Left ventricle myocardium inferior (tissue), 1 donor: ENCODE data around the gene SEPTIN1. TPM values are rescaled to one million over a fixed set of nuclear protein-coding genes. Genes with fewer than 3 reads are reported as not detected.
A peak's percentile ranks its signal among the peaks of the same experiment; 100 is the strongest.
"Not testable (repeated sequence)": the region's sequence is repeated elsewhere in the genome, so short reads cannot be mapped to it uniquely, and the experiment has no call there.

ENCODE experiments used
- DNase-seq: peaks from one replicate; pipeline ENCODE4 v3.0.0-alpha.2; 2020
- H3K27ac ChIP-seq: fragments of 200-600 bp; replicated peaks from 2 replicates; pipeline ENCODE4 v1.8.0; 2021
- H3K27me3 ChIP-seq: fragments of 200-600 bp; 2 replicates; pipeline ENCODE4 v1.8.0; 2021; ENCODE audit warnings: low read depth
- H3K36me3 ChIP-seq: fragments of 200-600 bp; 2 replicates; pipeline ENCODE4 v1.8.0; 2021
- H3K4me1 ChIP-seq: fragments of 200-600 bp; 2 replicates; pipeline ENCODE4 v1.8.0; 2021
- H3K4me3 ChIP-seq: fragments of 200-600 bp; 2 replicates; pipeline ENCODE4 v1.8.0; 2021; ENCODE audit warnings: mild to moderate bottlenecking, moderate library complexity
- H3K9me3 ChIP-seq: fragments of 200-600 bp; replicated peaks from 2 replicates; pipeline ENCODE4 v1.8.0; 2021
- intact Hi-C: fragments of 100-400 bp; cut with micrococcal nuclease; formaldehyde crosslinking; loops from one replicate; pipeline ENCODE4 v1.11.0; 2022
- total RNA-seq: library from RNA; stranded (reverse); fragmentation: NEBNext Ultra II Directional; extraction: Animal tissue kit (Norgen Biotek cat#: 25700); gene quantifications from one replicate; pipeline ENCODE4 v1.2.1, GENCODE V29; 2021
- TF ChIP-seq, protein P1 (sequence below): fragments of 200-600 bp; IDR thresholded peaks from 2 replicates; pipeline ENCODE4 v1.8.0; 2021; ENCODE audit warnings: antibody characterized with exemption, mild to moderate bottlenecking, borderline replicate concordance
- donor health status: DM: no; HTN: yes; CAD: no; lungs with severe emphysema.

The SEPTIN1 gene
- total RNA-seq, 1 donor from 2014 or later, result 1.3 TPM

DNA sequence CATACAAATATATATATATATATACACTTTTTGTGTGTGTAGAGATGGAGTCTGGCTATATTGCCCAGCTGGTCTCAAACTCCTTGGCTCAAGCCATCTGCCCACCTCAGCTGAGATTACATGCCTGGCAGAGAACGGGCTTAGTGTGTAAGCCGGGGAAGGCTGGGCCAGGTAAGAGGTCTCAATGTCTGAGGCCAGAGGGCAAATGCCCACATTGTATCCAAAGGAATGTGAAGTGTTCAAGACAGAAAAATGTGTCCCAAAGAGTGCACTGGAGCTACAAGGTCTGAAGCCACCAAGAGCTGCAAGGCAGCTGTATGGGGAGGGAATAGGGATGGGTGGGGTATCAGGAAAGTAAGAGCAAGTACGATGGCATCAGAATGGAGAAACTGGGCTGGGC lies 36.1 kb downstream of the SEPTIN1 start:
- intact Hi-C loops, result no loop called here
- DNase-seq, result no peak

DNA sequence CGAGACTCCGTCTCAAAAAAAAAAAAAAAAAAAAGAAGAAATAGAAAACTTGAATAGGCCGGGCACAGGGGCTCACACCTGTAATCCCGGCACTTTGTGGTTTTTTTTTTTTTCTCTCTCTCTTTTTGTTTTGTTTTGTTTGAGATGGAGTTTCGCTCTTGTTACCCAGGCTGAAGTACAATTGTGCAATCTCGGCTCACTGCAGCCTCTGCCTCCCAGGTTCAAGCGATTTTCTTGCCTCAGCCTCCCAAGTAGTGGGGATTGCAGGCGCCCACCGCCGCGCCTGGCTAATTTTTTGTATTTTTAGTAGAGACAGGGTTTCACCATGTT lies 38.9 kb downstream of the SEPTIN1 start:
- intact Hi-C loops, H3K27ac ChIP-seq, H3K4me1 ChIP-seq, DNase-seq, H3K36me3 ChIP-seq, H3K4me3 ChIP-seq, H3K9me3 ChIP-seq, H3K27me3 ChIP-seq: not testable (repeated sequence)

More for the DNA sequence above, 36.1 kb downstream of the SEPTIN1 start:
- TF ChIP-seq, protein P1, sequence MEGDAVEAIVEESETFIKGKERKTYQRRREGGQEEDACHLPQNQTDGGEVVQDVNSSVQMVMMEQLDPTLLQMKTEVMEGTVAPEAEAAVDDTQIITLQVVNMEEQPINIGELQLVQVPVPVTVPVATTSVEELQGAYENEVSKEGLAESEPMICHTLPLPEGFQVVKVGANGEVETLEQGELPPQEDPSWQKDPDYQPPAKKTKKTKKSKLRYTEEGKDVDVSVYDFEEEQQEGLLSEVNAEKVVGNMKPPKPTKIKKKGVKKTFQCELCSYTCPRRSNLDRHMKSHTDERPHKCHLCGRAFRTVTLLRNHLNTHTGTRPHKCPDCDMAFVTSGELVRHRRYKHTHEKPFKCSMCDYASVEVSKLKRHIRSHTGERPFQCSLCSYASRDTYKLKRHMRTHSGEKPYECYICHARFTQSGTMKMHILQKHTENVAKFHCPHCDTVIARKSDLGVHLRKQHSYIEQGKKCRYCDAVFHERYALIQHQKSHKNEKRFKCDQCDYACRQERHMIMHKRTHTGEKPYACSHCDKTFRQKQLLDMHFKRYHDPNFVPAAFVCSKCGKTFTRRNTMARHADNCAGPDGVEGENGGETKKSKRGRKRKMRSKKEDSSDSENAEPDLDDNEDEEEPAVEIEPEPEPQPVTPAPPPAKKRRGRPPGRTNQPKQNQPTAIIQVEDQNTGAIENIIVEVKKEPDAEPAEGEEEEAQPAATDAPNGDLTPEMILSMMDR, result no peak
- Histone ChIP-seq H3K4me3 (no peak overlapping the region), H3K4me1 (peaks cover 2% of the 10 kb centered on the region), H3K27ac (no peak overlapping the region), H3K27me3 (no peaks in the 10 kb centered on the region), H3K9me3 (no peaks in the 10 kb centered on the region), H3K36me3 (peaks cover 19% of the 10 kb centered on the region)

DNA sequence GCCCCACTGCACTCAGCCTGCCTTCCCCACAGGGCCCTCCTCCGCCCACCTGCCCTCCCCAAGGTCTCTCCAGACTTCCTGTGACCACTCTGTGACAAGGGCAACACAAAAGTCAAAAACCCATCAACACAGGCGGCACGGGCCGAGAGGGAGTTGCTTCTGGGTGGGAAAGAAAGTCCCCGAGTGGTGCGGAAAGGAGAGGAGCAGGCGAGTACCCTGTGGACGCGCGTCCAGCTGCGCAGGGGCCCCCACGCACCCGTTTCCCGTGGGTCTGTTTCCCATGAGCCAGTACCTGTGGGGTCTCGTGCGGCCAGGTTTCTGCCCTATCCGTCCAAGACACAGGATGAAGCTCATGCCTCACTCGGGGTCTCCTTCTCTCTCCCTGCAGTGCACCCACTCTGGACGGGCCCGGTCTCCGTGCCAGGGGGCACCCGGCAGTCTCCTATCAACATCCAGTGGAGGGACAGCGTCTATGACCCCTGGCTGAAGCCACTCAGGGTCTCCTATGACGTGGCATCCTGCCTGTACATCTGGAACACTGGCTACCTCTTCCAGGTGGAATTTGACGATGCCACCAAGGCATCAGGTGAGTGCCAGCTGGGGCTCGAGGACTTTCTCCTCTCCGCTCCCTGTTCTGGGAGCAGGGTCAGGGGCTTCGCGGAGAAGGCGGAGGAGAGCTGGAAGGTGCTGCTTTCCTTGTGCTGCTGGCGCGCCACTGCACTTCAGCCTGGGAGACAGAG lies 39.4 kb downstream of the SEPTIN1 start:
- Histone ChIP-seq H3K27ac (no peak overlapping the region), H3K9me3 (no peaks in the 10 kb centered on the region), H3K4me1 (no peaks in the 10 kb centered on the region), H3K36me3 (no peaks in the 10 kb centered on the region), H3K4me3 (no peak overlapping the region), H3K27me3 (no peaks in the 10 kb centered on the region)
- intact Hi-C loops, result no loop called here
- TF ChIP-seq, protein P1, result no peak
- DNase-seq, result no peak

DNA sequence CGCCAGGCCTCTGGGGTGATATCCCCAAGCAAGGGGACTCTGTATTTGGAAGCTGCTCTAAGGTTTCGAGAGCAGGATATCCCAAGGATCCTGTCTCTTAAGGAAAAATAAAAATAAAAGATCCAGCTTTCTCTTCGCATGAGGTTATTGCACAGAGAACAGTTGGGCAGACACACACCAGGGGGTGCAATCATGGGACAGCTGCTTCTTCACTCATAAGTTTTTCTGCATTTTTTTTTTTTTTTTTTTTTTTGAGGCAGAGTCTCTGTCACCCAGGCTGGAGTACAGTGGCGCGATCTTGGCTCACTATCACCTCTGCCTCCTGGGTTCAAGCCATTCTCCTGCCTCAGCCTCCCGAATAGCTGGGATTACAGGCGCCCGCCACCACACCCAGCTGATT lies 40.4 kb downstream of the SEPTIN1 start:
- H3K36me3 ChIP-seq, DNase-seq, H3K27ac ChIP-seq, H3K9me3 ChIP-seq, H3K27me3 ChIP-seq, H3K4me3 ChIP-seq, H3K4me1 ChIP-seq, intact Hi-C loops: not testable (repeated sequence)

DNA sequence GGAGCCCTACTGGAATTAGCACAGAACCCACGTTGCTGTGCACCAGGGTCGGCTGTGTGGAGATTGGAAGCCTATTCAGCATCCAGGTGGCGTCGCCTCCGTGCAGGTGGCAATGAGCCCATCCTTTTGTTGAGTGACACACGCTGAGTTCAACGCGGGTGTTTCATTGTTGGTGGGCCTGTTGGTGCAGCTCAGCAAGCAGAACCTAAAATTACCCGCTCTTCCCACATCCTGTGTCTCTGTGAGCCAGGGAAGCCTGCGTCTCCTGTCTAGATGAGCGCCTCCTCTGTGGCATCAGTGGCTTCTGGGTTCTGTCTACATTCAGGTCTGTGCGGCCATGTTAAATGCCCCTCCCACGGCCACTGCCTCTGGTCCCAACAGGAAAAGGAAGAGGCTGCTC lies 41.7 kb downstream of the SEPTIN1 start:
- Histone ChIP-seq H3K4me1 (peaks cover 5% of the 10 kb centered on the region), H3K9me3 (no peaks in the 10 kb centered on the region), H3K4me3 (no peak overlapping the region), H3K36me3 (no peaks in the 10 kb centered on the region), H3K27ac (no peak overlapping the region), H3K27me3 (no peaks in the 10 kb centered on the region)
- TF ChIP-seq, protein P1, result no peak
- intact Hi-C loops, result no loop called here
- DNase-seq, result no peak

DNA sequence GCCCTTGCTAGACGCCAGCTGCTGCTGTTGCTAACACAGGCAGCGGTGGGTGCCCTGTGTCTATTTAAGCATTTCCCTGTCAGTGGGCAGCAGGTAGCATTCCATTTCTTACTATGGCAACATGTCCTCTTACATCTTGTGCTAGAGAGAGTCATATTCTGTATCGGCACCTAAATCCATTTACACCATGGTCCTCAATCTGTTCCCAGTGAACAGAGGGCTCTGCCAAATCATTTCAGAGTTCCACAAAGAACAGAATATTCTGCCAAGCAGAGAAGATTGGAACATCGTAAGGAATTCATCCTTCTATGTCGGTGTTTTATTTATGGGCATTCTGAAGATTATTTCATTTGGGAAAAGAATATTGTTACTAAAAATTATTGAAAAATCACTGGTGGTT lies 43.6 kb downstream of the SEPTIN1 start:
- Histone ChIP-seq H3K4me1 (peaks cover 12% of the 10 kb centered on the region), H3K27ac (peak overlapping the region; percentile 16)
- DNase-seq, H3K9me3 ChIP-seq, intact Hi-C loops, H3K27me3 ChIP-seq, H3K4me3 ChIP-seq, H3K36me3 ChIP-seq: not testable (repeated sequence)

DNA sequence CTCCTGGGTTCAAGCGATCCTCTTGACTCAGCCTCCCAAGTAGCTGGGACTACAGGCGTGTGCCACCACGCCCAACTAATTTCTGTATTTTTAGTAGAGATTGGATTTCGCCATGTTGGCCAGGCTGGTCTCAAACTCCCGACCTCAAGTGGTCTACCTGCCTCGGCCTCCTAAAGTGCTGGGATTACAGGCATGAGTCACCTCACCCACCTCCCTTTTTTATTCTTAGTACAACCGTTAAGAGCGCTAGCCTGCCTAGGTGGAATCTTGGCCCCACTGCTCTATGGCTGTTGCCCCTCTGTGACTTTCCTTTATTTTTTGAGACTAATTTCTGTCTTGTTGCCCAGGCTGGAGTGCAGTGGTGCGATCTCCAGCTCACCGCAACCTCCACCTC lies 44.4 kb downstream of the SEPTIN1 start:
- H3K4me1 ChIP-seq, result peaks cover 12% of the 10 kb centered on the region
- H3K9me3 ChIP-seq, intact Hi-C loops, DNase-seq, H3K27me3 ChIP-seq, H3K36me3 ChIP-seq, H3K27ac ChIP-seq, H3K4me3 ChIP-seq: not testable (repeated sequence)
